HG02678 (cell line): ENCODE data around the gene EPB41L3.
"Not testable (repeated sequence)": the region's sequence is repeated elsewhere in the genome, so short reads cannot be mapped to it uniquely, and the experiment has no call there.

Source experiments
- ATAC-seq: cut with Tn5 transposase; IDR thresholded peaks from one replicate; pipeline ENCODE4 v1.9.1; 2021; ENCODE audit warnings: mild to moderate bottlenecking, moderate library complexity; ENCODE audit not compliant: unreplicated experiment

Gene EPB41L3

DNA sequence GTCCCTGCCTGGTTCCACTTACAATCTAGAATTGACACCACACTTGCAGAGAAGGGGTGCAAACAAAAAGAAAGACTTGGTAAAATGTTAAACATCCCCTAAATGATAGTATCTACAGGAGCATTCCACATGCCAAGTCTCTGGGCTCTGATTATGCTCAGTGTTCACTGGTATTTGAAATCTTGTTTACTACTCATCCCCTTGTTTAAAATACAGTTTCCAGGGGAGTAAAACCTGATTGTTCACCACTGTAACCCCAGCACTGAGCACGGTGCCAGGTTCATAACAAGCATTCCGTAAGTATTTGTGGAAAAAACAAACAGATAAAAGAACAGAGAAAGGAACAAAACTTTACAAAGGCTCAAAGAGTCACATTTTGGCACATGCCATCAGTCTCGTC, 11.7 kb downstream of the EPB41L3 start:
- no peak for ATAC-seq

DNA sequence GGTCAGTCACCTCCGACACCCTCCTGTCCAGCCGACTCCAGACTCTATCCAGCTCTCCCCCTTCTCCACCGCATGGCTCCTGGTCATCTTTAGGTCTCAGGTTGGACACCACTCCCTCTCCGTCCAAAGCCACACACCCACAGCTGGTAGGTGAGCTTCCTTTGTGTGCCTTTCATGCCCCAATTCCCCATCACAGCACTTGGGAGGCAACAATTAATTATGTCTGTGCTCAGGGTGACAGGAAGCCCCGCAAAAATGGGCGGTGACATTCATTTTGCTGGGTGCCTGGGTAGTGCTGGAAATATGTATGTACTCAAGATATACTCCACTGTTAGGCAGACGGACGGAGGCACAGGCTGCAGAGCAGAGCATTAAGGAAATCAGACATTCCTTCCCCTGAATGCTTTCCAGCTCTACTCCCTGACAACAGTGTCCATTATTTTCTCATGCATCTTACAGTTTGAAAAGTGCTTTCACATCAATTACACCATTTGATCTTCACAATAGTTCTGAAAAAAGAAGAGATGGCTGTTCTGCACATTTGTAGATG, 13.1 kb downstream of the EPB41L3 start:
- no peak for ATAC-seq

DNA sequence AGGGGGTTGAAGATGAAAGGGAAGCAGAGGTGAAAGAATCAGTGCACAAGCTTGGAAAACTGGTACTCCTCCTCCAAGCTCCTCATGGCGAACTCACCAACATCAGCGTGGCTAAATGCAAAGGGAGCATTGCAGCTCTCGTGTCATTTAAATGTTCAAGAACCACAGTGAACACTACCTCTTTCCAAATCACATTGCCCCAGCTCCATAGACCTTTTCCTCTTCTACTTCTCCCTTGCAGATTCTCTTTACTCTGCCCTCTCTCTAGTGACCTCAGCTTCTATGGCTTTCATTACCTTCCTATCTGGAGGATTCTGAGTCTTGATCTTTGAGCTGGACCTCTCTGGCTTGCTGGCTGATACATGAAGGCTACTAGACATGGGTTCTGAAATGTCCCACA, 14.3 kb downstream of the EPB41L3 start:
- no peak for ATAC-seq

DNA sequence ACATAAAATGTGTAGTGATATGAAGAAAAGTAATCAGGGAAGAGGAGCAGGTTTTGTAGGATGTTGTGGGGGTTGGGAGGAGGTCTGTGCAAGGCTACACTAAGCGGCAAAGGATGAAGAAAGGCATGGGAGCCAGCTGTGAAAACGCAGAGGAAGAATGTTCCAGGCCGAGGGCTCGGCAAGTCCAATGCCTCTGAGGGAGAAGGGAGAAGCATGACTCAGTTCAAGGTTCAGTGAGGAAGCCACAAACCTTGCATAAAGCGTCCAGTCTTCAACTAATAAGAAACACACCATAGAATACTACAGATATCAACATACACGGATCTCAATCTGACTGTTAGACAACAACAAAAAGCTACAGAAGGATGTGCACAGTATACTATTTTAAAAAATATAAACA, 16.2 kb downstream of the EPB41L3 start:
- no peak for ATAC-seq

DNA sequence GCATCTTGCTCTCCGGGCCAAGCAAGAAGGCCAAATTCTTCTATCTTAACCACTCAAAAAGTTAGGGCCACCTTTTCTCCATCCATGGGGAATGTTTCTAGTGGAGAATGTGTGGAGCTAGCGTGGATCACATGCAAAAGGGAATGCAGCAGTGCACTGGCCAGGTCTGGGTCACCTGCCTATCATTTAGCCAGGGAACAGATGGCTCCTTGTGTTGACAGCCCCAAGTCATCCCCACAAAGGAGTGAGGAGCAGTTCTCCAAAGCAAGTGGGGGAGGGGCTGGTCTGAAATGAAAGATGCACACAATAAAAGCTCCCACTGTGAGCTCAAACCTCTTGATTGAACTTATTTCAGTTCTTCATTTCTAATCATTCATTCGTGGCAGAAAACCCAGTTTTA, 19.1 kb downstream of the EPB41L3 start:
- no peak for ATAC-seq

DNA sequence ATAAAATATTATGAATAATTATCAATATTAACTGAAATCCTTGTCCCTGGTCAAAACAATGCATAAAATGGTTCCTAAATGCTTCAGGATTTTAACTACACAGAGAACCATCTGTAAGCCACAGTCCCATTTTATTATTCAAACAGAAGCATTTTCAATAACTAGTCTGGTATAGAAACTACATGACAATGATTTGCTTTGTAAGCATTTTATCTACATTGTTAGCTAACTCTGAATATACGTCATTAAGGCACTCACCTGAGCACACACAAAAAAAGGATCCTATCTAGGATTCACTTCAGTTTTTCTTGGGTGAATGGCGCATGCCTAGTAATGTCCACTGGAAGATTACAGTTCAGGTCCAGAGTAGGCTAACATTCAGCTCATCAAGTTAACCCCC, 22.8 kb downstream of the EPB41L3 start:
- ATAC-seq = no peak

DNA sequence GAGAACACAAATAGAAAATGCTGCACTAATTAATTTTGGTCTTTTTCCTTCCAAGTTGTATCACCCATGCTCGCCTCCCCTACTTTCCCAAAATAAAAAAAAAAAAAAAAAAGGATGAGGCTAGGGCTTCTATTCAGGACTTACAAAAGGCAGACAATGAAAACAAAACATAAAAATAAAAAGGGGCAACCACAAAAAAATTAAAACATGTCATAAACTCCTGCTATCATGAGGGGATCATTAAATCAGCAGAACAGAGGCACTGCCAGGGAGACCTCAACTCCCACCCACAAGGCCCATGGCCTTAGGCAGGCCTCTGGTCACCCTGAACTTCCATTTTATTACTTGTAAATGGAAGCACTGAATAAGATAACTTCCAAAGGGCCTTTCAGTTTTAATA, 23.3 kb downstream of the EPB41L3 start:
- ATAC-seq = no peak

DNA sequence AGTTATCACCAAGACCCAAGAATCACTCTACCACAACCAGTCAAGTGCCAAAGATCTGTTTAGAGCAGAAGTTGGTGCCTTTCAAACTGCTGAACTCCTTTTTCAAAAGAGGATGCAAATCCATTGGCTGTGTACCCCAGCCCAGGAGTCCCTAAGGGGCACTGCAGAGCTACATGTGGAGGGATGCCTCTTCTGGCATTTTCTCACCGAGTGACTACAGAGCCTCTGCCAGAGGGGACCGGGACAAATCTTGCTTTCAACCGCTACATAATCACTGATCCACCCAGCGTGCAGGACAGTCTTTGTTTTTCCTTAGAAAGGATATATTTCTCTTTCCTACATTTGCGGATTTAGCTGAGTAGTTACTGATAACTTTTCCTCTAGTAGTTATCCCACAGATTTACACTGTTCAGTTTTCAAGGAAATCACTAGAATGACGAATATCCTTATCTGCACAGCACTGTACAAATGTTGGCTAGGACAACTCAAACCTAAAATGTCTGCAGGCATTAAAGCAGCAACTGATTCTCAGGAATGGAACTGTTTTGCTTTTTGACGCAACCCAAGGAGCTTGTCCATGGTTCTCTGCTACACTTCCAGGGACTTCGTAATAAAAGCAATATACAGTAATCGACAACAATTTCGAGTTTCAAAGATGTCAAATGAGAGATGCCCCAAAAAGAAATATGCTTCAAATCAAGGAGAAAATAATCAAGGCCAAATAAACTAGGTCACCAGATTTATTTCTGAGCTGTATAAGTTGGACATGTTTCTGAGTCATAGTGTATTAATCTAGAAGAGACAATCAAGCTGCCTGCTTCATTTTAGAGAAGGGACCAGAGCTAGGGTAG, 24.1 kb downstream of the EPB41L3 start:
- ATAC-seq = no peak

DNA sequence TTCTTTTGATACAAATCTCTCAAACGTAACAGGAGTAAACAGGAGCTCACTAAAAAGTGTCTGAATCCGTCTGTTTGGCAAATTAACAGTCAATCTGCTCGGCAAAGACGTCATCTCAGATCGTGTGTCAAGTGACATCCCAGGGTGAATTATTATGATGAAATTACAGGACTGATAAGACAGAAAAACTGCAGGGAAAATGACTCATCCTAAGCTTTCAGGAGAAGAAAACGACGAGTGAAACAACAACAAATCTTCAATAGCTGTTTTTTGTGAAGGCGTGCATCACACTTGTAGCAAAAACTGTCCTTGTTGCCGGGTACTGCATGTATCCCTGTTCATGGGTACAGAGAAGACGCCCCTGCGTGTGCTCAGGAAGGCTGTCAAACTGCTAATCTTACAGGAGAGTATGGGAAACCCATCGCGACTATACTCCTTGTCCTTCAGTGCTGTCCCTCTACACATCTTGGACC, 24.9 kb downstream of the EPB41L3 start:
- no peak for ATAC-seq

DNA sequence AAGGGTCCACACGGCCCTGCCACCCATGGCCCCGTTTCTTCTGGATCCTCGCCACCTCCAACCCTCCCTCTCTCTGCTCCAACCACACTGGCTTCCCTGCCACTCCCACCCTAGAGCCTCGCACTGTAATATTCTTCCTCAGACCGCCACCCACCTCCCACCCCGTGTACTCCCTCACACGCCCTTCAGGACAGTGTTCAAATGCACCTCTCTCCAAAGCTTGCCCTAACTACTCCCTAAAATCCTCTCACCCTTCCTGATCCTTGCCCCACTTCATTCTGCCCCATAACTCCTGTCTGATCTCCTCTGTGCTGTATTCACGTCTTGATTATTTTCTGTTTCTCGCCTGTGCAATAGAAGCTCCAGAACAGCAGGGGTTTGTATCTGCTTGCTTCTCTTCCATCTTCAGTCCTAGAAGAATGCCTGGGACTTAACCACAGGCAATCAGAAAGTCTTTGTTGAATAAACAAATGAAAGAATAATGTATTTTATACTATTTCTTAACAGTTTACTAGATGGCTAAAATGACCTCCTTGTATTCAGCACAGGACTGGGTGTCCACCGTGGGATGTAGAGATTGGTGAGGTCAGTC, 25.5 kb downstream of the EPB41L3 start:
- ATAC-seq = no peak

DNA sequence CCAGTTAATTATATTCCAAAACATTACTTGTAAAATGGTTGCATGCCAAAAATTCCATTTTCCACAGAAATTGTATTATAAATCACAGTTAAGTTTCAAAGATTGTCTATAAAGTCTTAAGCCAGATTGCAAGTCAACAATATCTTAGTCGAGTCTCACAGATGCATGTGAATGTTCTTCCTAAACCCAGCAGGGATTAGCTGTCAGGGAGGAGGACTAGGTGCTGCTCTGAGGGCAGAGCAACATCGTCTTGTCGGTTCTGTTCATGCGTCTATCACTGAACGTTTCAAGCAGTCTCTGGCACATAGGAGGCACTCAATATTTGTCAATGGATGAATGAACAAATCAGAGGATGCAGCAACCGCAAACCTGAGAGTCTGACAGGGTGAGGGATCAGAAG, 27.0 kb downstream of the EPB41L3 start:
- no peak for ATAC-seq

DNA sequence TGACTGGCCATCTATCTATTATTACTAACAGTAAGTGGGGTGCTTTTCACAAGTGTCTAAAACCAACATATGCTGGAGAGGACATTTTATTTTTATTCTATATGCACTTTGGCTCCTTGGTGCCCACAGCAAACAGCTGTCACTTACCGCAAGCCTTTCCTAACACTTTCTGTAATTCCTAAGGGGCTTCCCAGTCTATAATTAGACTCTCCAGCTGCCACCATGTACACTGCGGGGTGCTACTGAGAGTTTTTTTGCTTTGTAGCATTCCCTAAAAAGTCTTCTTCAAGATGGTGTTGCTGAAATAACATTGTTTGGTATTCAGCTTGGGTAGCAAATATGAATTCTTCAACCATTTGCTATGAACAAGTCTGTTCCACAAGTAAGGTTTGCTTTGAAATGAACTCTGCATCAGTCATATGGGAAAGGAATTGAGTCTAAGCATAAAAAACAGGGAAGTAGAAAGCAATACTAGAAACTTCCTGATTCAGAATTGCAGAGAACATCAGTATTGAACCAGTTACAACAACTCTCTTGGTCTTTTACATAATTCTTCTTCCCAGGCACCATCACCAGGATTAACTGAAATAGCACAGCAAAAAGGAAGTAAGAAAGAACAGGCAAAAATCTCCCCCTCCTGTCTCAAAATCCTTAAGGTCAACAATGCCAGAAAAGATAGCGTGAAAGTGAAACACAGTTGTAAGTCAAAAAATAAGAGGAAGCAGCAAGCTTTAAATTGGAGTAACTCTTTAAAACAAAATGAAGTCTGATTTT, 28.6 kb downstream of the EPB41L3 start:
- no peak for ATAC-seq

DNA sequence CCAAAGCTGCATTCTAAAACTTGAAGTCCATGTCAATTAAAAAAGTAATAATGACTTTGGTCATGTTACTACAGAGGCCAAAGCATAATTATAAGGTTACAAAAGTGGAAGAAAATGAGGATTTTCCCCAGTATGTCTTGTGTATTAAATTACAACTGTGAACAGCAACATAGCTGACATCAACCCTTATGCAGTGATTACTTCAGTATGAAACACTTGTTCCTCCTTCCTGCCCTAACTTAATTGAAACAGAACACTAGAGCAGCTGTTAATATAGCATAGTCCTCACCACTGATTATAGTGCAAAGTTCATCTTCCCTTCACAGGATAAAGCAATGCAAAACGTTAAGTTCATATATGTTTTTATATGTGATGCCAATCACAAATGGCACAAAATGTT, 29.9 kb downstream of the EPB41L3 start:
- no peak for ATAC-seq

DNA sequence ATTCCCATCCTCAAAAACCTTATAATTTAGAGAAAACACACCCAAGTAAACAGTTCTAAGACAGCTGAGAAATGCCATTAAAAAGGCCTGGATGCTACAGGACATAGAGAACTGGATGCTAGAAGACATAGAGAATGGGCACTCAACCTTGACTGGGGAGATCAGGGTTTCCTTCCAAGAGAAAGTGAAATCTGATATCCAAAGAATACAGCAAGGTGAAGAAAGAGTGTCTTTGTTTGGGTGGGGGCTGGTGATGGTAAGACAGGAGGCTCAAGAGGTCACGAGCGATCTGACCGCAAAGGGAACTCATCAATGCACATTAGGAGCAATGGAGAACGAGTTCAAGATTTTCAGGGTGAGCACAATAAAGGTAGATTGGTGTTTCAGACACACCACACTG, 31.6 kb downstream of the EPB41L3 start:
- ATAC-seq = no peak

DNA sequence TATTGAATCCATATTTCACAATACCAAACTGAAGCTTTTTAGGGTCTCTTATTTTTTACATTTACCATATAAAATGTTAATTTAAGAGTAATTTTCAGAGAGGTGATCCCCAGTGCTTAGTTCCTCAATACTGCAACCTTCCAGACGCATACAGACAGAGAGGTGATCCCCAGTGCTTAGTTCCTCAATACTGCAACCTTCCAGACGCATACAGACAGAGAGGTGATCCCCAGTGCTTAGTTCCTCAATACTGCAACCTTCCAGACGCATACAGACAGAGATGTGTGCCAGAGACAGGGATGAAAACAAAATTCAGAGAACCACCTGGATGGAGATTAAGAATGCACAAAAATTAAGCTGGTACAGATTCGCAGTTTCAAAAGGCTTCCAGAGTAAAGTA, 32.3 kb downstream of the EPB41L3 start:
- ATAC-seq = not testable (repeated sequence)

DNA sequence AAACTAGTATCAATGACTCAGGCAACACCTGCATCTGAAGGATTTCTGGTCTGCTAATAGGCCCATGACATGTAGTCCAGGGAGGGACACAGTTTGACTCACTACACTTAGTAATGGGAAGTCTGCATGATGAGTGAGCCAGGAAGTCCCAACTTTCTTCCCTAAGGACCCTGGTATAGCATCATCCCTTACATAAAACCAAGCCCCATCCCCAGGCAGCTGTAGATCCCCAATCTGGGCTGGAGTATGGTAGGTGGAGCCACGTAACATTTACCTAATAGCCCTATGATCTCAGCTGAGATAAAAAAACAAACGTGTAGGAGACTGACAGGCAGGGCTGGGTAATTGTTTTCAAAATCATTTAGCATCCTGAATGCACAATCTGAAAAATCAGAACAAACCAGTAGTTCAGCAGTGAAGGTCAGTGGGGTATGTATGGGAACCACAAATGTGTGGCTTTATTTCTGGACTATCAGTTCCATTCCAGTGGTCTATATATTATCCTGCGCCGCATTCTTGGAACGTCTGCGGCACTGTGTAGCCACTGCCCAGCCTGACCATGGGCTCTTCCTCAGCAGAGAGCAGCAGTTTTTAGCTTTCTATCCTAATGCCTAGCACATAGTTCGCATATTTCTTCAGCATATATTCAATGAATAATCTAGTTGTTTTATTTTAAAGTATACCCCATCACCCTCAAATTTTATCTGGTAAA, 33.5 kb downstream of the EPB41L3 start:
- ATAC-seq = no peak

DNA sequence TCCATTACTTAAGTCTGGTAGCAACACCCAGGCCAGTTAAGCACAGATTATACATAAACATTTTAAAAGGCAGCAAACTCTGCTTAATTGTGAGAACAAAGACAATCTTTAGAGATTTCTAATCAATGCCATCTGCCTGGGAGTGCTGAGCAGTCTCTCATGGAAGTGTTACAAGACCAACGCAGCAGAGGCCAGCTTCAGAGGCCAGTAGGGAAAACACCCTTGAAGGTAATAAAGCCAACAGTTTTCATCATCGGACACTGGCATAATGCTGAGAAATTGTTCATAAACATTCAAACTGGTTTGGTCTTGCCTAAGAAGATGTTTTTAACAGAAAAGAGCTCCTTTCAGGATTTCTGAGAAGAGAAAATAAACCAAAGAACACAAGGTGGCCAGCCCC, 35.0 kb downstream of the EPB41L3 start:
- ATAC-seq = no peak

DNA sequence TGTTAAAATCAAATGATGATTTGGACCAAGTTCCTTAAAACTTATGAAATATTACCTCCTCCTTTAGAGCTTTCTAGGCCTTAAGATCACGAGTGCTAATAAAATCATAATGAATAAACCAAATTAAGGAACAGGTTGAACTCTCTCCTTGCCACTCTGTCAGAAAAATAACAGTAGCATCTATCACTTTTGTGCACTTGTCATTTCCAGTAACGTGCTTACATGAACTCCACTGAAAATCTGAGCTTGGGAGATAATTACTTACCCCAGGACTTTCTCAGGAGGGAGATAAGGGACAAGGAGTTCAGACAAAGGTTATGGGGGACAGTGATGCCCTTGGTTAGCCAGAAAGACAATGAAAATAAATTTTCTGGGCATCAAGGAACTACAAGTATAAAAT, 36.0 kb downstream of the EPB41L3 start:
- ATAC-seq = no peak

DNA sequence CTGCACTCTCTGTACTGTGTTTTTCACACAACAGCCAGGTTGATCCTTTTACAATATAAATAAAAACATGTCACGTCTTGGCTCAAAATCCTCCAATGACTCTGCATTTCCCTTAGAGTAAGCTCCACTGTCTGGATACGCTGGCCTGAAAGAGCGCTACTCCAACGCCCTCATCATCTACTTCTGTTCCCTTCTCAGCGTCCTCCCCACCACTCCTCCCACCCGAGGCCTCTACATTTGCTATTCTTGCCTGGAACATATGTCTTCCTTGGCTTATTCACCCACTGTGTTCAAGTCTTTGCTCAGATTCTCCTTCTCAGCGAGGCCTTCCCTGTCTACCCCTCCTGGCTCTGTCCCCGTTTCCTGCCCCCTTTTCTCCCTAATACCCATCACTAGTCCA, 37.6 kb downstream of the EPB41L3 start:
- ATAC-seq = no peak

DNA sequence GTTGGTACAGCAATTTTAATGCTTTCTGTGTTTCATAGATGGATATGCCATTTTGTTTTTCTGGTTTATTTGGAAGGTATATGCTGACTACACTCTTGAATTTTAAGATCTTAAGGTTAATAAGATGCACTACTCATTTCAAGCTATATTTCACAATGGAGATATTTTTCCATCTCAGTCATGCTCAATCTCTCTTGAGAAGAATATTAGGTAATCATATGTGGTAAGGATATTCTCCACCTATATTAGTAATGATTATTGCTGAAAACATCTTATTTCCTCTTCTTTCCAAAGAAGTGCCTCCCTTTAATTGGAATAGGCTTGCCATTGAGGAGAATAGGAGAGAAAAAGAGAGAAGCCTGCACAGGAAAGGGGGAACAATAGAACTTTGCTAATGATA, 40.1 kb downstream of the EPB41L3 start:
- ATAC-seq = no peak
